OCI-LY3 (cell line): ENCODE data around the gene CCDC50.

Experiments
- EZH2phosphoT487 ChIP-seq: fragments of 200-600 bp; shearing (Covaris generic); IDR thresholded peaks from 2 replicates; pipeline ENCODE4 v1.6.1; 2018; ENCODE audit warnings: antibody characterized with exemption, mixed run types, low read depth
- TF ChIP-seq, protein P1 (sequence below): fragments of 200-600, 300-600 bp; sonication (generic); IDR thresholded peaks from 2 replicates; pipeline ENCODE4 v1.5.1; 2014; ENCODE audit warnings: antibody characterized with exemption, low read length, low read depth

DNA sequence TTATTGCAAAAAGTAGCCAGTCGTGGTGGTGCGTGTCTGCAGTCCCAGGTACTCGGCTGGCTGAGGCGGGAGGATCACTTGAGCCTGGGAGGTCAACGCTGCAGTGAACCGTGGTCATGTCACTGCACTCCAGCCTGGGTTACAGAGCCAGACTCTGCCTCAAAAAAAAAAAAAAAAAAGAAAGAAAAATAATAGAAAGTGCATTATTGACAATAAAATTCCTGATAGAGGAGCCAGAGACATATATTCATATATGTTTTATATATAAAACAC is 88.2 kb downstream of the CCDC50 start:
- TF ChIP-seq, protein P1, sequence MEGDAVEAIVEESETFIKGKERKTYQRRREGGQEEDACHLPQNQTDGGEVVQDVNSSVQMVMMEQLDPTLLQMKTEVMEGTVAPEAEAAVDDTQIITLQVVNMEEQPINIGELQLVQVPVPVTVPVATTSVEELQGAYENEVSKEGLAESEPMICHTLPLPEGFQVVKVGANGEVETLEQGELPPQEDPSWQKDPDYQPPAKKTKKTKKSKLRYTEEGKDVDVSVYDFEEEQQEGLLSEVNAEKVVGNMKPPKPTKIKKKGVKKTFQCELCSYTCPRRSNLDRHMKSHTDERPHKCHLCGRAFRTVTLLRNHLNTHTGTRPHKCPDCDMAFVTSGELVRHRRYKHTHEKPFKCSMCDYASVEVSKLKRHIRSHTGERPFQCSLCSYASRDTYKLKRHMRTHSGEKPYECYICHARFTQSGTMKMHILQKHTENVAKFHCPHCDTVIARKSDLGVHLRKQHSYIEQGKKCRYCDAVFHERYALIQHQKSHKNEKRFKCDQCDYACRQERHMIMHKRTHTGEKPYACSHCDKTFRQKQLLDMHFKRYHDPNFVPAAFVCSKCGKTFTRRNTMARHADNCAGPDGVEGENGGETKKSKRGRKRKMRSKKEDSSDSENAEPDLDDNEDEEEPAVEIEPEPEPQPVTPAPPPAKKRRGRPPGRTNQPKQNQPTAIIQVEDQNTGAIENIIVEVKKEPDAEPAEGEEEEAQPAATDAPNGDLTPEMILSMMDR = no peak
- no peak for TF ChIP-seq EZH2phosphoT487
